Endothelial cell (in vitro differentiated cells): ENCODE results near the gene MAVS. TPM values are rescaled to one million over a fixed set of nuclear protein-coding genes. Genes with fewer than 3 reads are reported as not detected.
"Not testable (repeated sequence)": the region's sequence is repeated elsewhere in the genome, so short reads cannot be mapped to it uniquely, and the experiment has no call there.

Source experiments
- DNase-seq: peaks from one replicate; pipeline ENCODE4 v3.0.0; 2021; ENCODE audit warnings: low spot score
- H3K27ac Mint-ChIP-seq: one replicate; pipeline ENCODE4 v1.8.0; 2021; ENCODE audit warnings: mixed read lengths, inconsistent platforms; ENCODE audit not compliant: unreplicated experiment
- H3K27me3 Mint-ChIP-seq: one replicate; pipeline ENCODE4 v1.8.0; 2021; ENCODE audit warnings: mild to moderate bottlenecking, moderate library complexity, mixed read lengths, inconsistent platforms; ENCODE audit not compliant: unreplicated experiment
- H3K36me3 Mint-ChIP-seq: one replicate; pipeline ENCODE4 v1.8.0; 2021; ENCODE audit warnings: mild to moderate bottlenecking, low read depth, mixed read lengths, inconsistent platforms; ENCODE audit not compliant: unreplicated experiment
- H3K4me1 Mint-ChIP-seq: one replicate; pipeline ENCODE4 v1.8.0; 2021; ENCODE audit warnings: mild to moderate bottlenecking, mixed read lengths, inconsistent platforms; ENCODE audit not compliant: unreplicated experiment
- H3K4me3 Mint-ChIP-seq: one replicate; pipeline ENCODE4 v1.8.0; 2021; ENCODE audit warnings: mild to moderate bottlenecking, mixed read lengths, inconsistent platforms; ENCODE audit not compliant: unreplicated experiment
- H3K9me3 Mint-ChIP-seq: one replicate; pipeline ENCODE4 v1.8.0; 2021; ENCODE audit warnings: mixed read lengths, inconsistent platforms; ENCODE audit not compliant: unreplicated experiment
- total RNA-seq: library from RNA; stranded (reverse); fragmentation: NEBNext Ultra II Directional; extraction: Animal tissue kit (Norgen Biotek cat#: 25700); gene quantifications from one replicate; pipeline ENCODE4 v1.2.1, GENCODE V29; 2021; ENCODE audit not compliant: unreplicated experiment
- TF ChIP-seq, protein P1 (sequence below): fragments of 200-600 bp; sonication (generic); IDR thresholded peaks from one replicate; pipeline ENCODE4 v1.5.0; 2021; ENCODE audit warnings: antibody characterized with exemption; ENCODE audit not compliant: unreplicated experiment

Gene MAVS
- total RNA-seq, 1 donor from 2014 or later = 111 TPM

DNA sequence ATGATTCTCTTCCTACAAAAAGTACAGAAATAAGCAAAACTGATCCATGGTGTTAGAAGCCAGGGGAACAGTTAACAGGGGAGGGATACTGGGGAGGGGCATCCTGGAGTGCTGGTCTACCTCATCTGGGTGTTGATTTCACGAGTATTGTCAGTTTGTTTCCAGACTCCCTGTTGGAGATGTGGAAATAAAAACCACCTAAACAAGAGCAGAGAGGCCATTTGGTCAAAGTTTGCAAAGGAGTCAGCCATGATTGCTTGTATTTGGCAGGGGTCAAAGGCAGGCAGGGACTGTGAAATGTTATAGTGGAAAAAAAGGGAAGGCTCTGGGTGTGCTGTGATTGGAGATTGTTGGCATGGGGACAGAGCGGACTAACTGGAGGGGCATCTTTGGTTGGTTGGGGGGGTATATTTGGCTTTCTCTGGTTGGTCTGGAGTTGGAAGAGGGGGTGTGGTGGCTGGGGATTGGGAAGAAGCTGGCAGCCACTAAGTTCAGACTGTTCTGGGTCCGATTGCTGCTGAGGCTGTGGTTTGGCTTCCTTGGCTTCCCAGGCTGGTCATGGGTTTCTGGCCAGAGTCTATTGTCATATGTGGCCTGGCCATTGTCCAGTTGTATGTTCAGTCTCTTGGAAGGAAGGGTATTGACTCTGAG lies 27.7 kb downstream of the MAVS start:
- peak overlapping the region; percentile 56 for H3K4me3 Mint-ChIP-seq
- no peaks in the 10 kb centered on the region for H3K9me3 Mint-ChIP-seq
- peaks cover 18% of the 10 kb centered on the region for H3K4me1 Mint-ChIP-seq
- H3K27me3 Mint-ChIP-seq = peaks cover 9% of the 10 kb centered on the region
- DNase-seq = no peak
- H3K27ac Mint-ChIP-seq = peak overlapping the region; percentile 67
- H3K36me3 Mint-ChIP-seq = peaks cover 44% of the 10 kb centered on the region
- TF ChIP-seq, protein P1, sequence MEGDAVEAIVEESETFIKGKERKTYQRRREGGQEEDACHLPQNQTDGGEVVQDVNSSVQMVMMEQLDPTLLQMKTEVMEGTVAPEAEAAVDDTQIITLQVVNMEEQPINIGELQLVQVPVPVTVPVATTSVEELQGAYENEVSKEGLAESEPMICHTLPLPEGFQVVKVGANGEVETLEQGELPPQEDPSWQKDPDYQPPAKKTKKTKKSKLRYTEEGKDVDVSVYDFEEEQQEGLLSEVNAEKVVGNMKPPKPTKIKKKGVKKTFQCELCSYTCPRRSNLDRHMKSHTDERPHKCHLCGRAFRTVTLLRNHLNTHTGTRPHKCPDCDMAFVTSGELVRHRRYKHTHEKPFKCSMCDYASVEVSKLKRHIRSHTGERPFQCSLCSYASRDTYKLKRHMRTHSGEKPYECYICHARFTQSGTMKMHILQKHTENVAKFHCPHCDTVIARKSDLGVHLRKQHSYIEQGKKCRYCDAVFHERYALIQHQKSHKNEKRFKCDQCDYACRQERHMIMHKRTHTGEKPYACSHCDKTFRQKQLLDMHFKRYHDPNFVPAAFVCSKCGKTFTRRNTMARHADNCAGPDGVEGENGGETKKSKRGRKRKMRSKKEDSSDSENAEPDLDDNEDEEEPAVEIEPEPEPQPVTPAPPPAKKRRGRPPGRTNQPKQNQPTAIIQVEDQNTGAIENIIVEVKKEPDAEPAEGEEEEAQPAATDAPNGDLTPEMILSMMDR = no peak

DNA sequence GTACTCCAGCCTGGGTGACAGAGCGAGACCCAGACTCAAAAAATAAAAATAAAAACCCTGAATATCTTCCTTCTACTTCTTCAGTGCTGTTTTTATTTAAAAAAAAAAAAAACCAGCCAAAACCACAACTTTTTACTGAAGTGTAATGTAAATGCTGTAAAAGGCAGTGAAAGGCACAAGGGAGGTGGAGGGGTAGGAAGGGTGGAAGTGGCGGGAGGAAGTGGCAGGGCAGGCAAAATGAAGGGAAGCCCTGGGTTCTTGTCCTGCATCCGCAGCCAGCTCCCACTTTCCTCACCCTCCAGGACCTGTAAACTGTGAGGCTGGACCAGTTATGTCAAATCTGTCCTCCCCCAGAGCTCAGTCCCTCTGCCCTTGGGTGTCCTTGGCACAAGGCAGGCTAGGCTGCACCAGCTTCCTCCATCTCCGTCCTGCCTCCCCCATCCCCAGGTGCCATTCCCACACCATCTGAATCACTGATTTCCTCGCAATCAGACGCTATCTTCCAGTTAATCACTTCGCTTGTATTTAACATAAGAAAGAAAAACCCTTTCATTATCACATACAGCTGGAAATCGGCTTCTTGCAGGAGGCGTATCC lies 28.8 kb downstream of the MAVS start:
- Mint-ChIP-seq H3K36me3 (peaks cover 41% of the 10 kb centered on the region), H3K9me3 (no peaks in the 10 kb centered on the region), H3K4me3 (no peak overlapping the region), H3K4me1 (peaks cover 18% of the 10 kb centered on the region), H3K27ac (no peak overlapping the region), H3K27me3 (peaks cover 9% of the 10 kb centered on the region)
- TF ChIP-seq, protein P1 = no peak
- DNase-seq = peak; percentile 11

DNA sequence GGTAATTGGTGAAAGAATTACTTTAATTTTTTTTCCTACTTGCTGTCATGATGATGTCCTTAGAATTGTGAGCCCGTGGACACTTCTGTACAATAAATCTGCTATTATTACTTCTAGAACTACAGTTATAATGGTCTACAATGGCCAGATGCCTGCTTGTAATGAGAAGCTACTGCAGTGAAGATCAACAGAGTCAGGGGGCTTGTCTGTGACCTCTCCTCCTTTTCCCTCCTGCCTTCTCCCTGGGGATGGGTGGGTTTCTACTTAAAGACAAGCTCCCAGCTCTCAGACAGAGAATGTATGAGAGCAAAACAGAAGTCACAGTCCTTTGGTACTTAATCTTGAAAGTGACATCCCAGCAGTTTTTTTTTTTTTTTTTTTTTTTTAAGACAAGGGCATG lies 29.4 kb downstream of the MAVS start:
- H3K27ac Mint-ChIP-seq = no peak overlapping the region
- H3K4me3 Mint-ChIP-seq = no peak overlapping the region
- H3K36me3 Mint-ChIP-seq = peaks cover 36% of the 10 kb centered on the region
- H3K27me3 Mint-ChIP-seq = peaks cover 11% of the 10 kb centered on the region
- no peak for DNase-seq
- H3K4me1 Mint-ChIP-seq = peaks cover 18% of the 10 kb centered on the region
- no peaks in the 10 kb centered on the region for H3K9me3 Mint-ChIP-seq
- TF ChIP-seq, protein P1 = no peak

DNA sequence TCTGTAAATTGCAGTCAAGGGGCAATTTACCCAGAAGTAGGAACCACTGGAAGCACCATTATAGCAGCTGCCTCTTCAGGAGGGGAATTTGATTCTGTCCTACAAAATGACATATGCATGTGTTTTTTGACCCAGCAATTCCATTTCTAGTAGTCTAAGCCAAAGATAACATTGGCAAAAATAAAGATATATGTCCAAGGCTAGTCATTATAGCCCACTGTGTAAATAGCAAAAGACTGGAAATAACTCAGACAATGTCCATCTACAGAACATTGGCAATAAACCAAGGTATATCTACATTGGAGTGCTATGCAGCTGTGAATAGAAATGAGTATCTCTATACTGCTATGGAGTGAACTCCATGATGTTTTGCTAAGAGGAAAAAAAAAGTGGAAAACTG lies 30.0 kb downstream of the MAVS start:
- H3K27me3 Mint-ChIP-seq = peaks cover 8% of the 10 kb centered on the region
- H3K27ac Mint-ChIP-seq = no peak overlapping the region
- H3K9me3 Mint-ChIP-seq = no peaks in the 10 kb centered on the region
- DNase-seq = no peak
- no peak overlapping the region for H3K4me3 Mint-ChIP-seq
- TF ChIP-seq, protein P1 = no peak
- H3K4me1 Mint-ChIP-seq = peaks cover 18% of the 10 kb centered on the region
- H3K36me3 Mint-ChIP-seq = peaks cover 33% of the 10 kb centered on the region

DNA sequence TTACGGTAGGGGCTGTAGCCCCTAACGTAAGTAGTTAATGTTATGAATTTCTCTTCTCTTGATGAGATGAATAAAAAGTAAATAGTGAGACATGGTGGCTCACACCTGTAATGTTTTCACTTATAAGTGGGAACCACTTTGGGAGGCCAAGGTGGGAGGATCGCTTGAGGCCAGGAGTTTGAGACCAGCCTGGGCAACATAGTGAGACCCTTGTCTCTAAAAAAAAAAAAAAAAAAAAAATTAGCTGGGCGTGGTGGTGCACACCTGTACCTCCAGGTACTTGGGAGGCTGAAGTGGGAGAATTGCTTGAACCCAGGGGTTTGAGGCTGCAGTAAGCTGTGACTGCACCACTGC lies 32.3 kb downstream of the MAVS start:
- not testable (repeated sequence) for H3K4me3 Mint-ChIP-seq, H3K9me3 Mint-ChIP-seq, H3K27me3 Mint-ChIP-seq, H3K27ac Mint-ChIP-seq, DNase-seq
- peaks cover 15% of the 10 kb centered on the region for H3K4me1 Mint-ChIP-seq
- H3K36me3 Mint-ChIP-seq = peaks cover 12% of the 10 kb centered on the region
